Neural progenitor cell (in vitro differentiated cells): ENCODE results near the gene RBM17. TPM values are rescaled to one million over a fixed set of nuclear protein-coding genes. Genes with fewer than 3 reads are reported as not detected.

Experiments
- DNase-seq: peaks from one replicate; pipeline ENCODE4 v3.0.0-alpha.2; 2016; ENCODE audit warnings: low spot score
- H2AFZ ChIP-seq: fragments of 200-600 bp; sonication (generic); replicated peaks from 2 replicates; pipeline ENCODE4 v1.6.1; 2016; ENCODE audit warnings: antibody characterized with exemption
- H3F3A ChIP-seq: fragments of 200-600 bp; sonication (generic); 2 replicates; pipeline ENCODE4 v1.6.1; 2016; ENCODE audit warnings: antibody characterized with exemption, low read depth
- H3K27ac ChIP-seq: fragments of 200-600 bp; sonication (generic); 2 replicates; pipeline ENCODE4 v1.5.1; 2016; ENCODE audit warnings: mild to moderate bottlenecking
- H3K27me3 ChIP-seq: fragments of 200-600 bp; sonication (generic); 2 replicates; pipeline ENCODE4 v1.6.1; 2016; ENCODE audit warnings: mild to moderate bottlenecking, moderate library complexity
- H3K36me3 ChIP-seq: fragments of 200-600 bp; sonication (generic); 2 replicates; pipeline ENCODE4 v1.5.1; 2016
- H3K4me1 ChIP-seq: fragments of 200-600 bp; sonication (generic); 2 replicates; pipeline ENCODE4 v1.6.1; 2016; ENCODE audit warnings: mixed run types
- H3K4me2 ChIP-seq: fragments of 200-600 bp; sonication (generic); 2 replicates; pipeline ENCODE4 v1.6.1; 2016
- H3K4me3 ChIP-seq: fragments of 200-600 bp; sonication (generic); 2 replicates; pipeline ENCODE4 v1.5.1; 2016
- H3K79me2 ChIP-seq: fragments of 200-600 bp; sonication (generic); 2 replicates; pipeline ENCODE4 v1.6.1; 2016; ENCODE audit warnings: low read depth
- H3K9ac ChIP-seq: fragments of 200-600 bp; sonication (generic); 2 replicates; pipeline ENCODE4 v1.6.1; 2016
- H3K9me3 ChIP-seq: fragments of 200-600 bp; sonication (generic); 2 replicates; pipeline ENCODE4 v1.5.1; 2016; ENCODE audit warnings: low read depth
- H4K20me1 ChIP-seq: fragments of 200-600 bp; sonication (generic); 2 replicates; pipeline ENCODE4 v1.6.1; 2016; ENCODE audit warnings: low read depth
- H3K27ac Mint-ChIP-seq: 3 replicates; pipeline ENCODE4 v1.8.0; 2021; ENCODE audit warnings: mixed read lengths
- H3K27me3 Mint-ChIP-seq: 2 replicates; pipeline ENCODE4 v1.8.0; 2022; ENCODE audit warnings: low read depth, mild to moderate bottlenecking, inconsistent platforms, moderate library complexity, mixed read lengths; ENCODE audit not compliant: insufficient read depth
- H3K36me3 Mint-ChIP-seq: 3 replicates; pipeline ENCODE4 v1.8.0; 2021; ENCODE audit warnings: mixed read lengths
- H3K4me1 Mint-ChIP-seq: 3 replicates; pipeline ENCODE4 v1.8.0; 2021; ENCODE audit warnings: mixed read lengths
- H3K4me3 Mint-ChIP-seq: 3 replicates; pipeline ENCODE4 v1.8.0; 2021; ENCODE audit warnings: mild to moderate bottlenecking, moderate library complexity, mixed read lengths
- H3K9me3 Mint-ChIP-seq: 3 replicates; pipeline ENCODE4 v1.8.0; 2020; ENCODE audit warnings: mixed read lengths
- CTCF ChIP-seq: fragments of 200-600 bp; sonication (generic); IDR thresholded peaks from 2 replicates; pipeline ENCODE4 v1.5.1; 2017; ENCODE audit warnings: antibody characterized with exemption, mild to moderate bottlenecking
- EZH2 ChIP-seq: fragments of 200-600 bp; sonication (generic); IDR thresholded peaks from 2 replicates; pipeline ENCODE4 v1.6.1; 2017; ENCODE audit warnings: antibody characterized with exemption, mild to moderate bottlenecking, moderate library complexity
- EZH2phosphoT487 ChIP-seq: fragments of 200-600 bp; sonication (generic); IDR thresholded peaks from 2 replicates; pipeline ENCODE4 v1.6.1; 2017; ENCODE audit warnings: antibody characterized with exemption
- total RNA-seq: library from RNA; depleted of rRNA; stranded (reverse); fragments of >200 nt; gene quantifications from 2 replicates; pipeline ENCODE4 v1.2.3, GENCODE V29; 2015; ENCODE audit warnings: low replicate concordance

The RBM17 gene
- total RNA-seq, 1 donor from 2014 or later = 73.6 TPM

- DNase-seq = no peak
- no peaks in the 10 kb centered on the region for H3K27me3 ChIP-seq
- no peak overlapping the region for H2AFZ ChIP-seq
- H3K4me2 ChIP-seq = no peak overlapping the region
- no peak overlapping the region for H3K9ac ChIP-seq
- H3K27ac ChIP-seq = no peak overlapping the region
- Mint-ChIP-seq H3K36me3 (peaks cover 46% of the 10 kb centered on the region), H3K9me3 (no peaks in the 10 kb centered on the region), H3K27ac (no peak overlapping the region), H3K4me3 (no peak overlapping the region), H3K27me3 (no peaks in the 10 kb centered on the region), H3K4me1 (peaks cover 7% of the 10 kb centered on the region)
- H3K4me3 ChIP-seq = no peak overlapping the region
- H3K9me3 ChIP-seq = no peaks in the 10 kb centered on the region
- peaks cover 41% of the 10 kb centered on the region for H3K36me3 ChIP-seq
- H3K79me2 ChIP-seq = peaks cover 17% of the 10 kb centered on the region
- peaks cover 47% of the 10 kb centered on the region for H3F3A ChIP-seq
- peaks cover 46% of the 10 kb centered on the region for H4K20me1 ChIP-seq
- TF ChIP-seq EZH2 = no peak
- no peak for TF ChIP-seq CTCF
- no peak for TF ChIP-seq EZH2phosphoT487
- peaks cover 17% of the 10 kb centered on the region for H3K4me1 ChIP-seq
Measured at GRCh38 chr10:6109444-6109775, 20.6 kb downstream of the RBM17 start.

GRCh38 chr10:6110136-6110535 is 21.3 kb downstream of the RBM17 start:
- Histone ChIP-seq H3K9ac (no peak overlapping the region), H3F3A (peaks cover 44% of the 10 kb centered on the region), H3K36me3 (peaks cover 41% of the 10 kb centered on the region), H3K27me3 (no peaks in the 10 kb centered on the region), H3K79me2 (peaks cover 16% of the 10 kb centered on the region), H3K27ac (no peak overlapping the region), H3K9me3 (no peaks in the 10 kb centered on the region), H3K4me3 (no peak overlapping the region), H3K4me1 (peaks cover 9% of the 10 kb centered on the region), H4K20me1 (peaks cover 41% of the 10 kb centered on the region), H2AFZ (no peak overlapping the region), H3K4me2 (no peak overlapping the region)
- DNase-seq = no peak
- Mint-ChIP-seq H3K4me1 (peaks cover 7% of the 10 kb centered on the region), H3K36me3 (peaks cover 51% of the 10 kb centered on the region), H3K9me3 (no peaks in the 10 kb centered on the region), H3K4me3 (no peak overlapping the region), H3K27ac (no peak overlapping the region), H3K27me3 (no peaks in the 10 kb centered on the region)
- TF ChIP-seq CTCF (no peak), EZH2phosphoT487 (no peak), EZH2 (no peak)

GRCh38 chr10:6112893-6113292 is 24.1 kb downstream of the RBM17 start:
- no peak overlapping the region for H3K27ac Mint-ChIP-seq
- H3K36me3 ChIP-seq = peaks cover 33% of the 10 kb centered on the region
- peaks cover 8% of the 10 kb centered on the region for H3K4me1 ChIP-seq
- H3K4me3 Mint-ChIP-seq = no peak overlapping the region
- H3K9me3 ChIP-seq = no peaks in the 10 kb centered on the region
- peaks cover 57% of the 10 kb centered on the region for H3K36me3 Mint-ChIP-seq
- H3K9me3 Mint-ChIP-seq = no peaks in the 10 kb centered on the region
- peaks cover 7% of the 10 kb centered on the region for H3K4me1 Mint-ChIP-seq
- peaks cover 16% of the 10 kb centered on the region for H3K79me2 ChIP-seq
- no peaks in the 10 kb centered on the region for H3K27me3 ChIP-seq
- no peak for DNase-seq
- H3K9ac ChIP-seq = no peak overlapping the region
- no peak overlapping the region for H3K4me3 ChIP-seq
- TF ChIP-seq EZH2phosphoT487 (no peak), CTCF (no peak), EZH2 (no peak)
- H3K27ac ChIP-seq = no peak overlapping the region
- H3K27me3 Mint-ChIP-seq = no peaks in the 10 kb centered on the region
- no peak overlapping the region for H3K4me2 ChIP-seq
- H4K20me1 ChIP-seq = peaks cover 27% of the 10 kb centered on the region
- H3F3A ChIP-seq = peaks cover 19% of the 10 kb centered on the region
- no peak overlapping the region for H2AFZ ChIP-seq
